Measurements from ENCODE around the gene RPUSD1. TPM values are rescaled to one million over a fixed set of nuclear protein-coding genes. Genes with fewer than 3 reads are reported as not detected.

The RPUSD1 gene
- total and polyA plus RNA-seq, 5 donors from 2014 or later, result 20.8 to 24.9 (median 22.8) TPM

GRCh38 chr16:818132-818531, 30.0 kb upstream of the RPUSD1 start:
- Mint-ChIP-seq H3K9me3 (no peaks in the 10 kb centered on the region), H3K27me3 (peaks cover 26% of the 10 kb centered on the region), H3K4me1 (peaks cover 0 to 16% (median 7%) of the 10 kb centered on the region in 4 donors), H3K4me3 (no peak overlapping the region), H3K27ac (no peak overlapping the region), H3K36me3 (no peaks in the 10 kb centered on the region)
- no peak overlapping the region for H3K4me3 ChIP-seq (ENCODE audit: low read depth, low read length)
- ATAC-seq (ENCODE audit: low read depth in 2 of 2) (no peak), DNase-seq (no peak)
- no peaks in the 10 kb centered on the region for H3K9me3 ChIP-seq (ENCODE audit: control insufficient read depth in 2 of 2, low read length in 2 of 2)
- H3K27ac ChIP-seq (ENCODE audit: insufficient read depth, low read length, poor library complexity, severe bottlenecking), result no peak overlapping the region
- peaks cover 17% of the 10 kb centered on the region for H3K4me1 ChIP-seq (ENCODE audit: control insufficient read depth, insufficient read depth, low read length, poor library complexity, severe bottlenecking)
- peaks cover 9% of the 10 kb centered on the region for H3K27me3 ChIP-seq (ENCODE audit: control insufficient read depth, insufficient read depth, low read length)
- H3K36me3 ChIP-seq (ENCODE audit: control insufficient read depth, insufficient read depth, low read length), result no peaks in the 10 kb centered on the region

GRCh38 chr16:817001-817906, 29.1 kb upstream of the RPUSD1 start:
- no peaks in the 10 kb centered on the region for H3K9me3 ChIP-seq (ENCODE audit: control insufficient read depth in 2 of 2, low read length in 2 of 2)
- H3K4me1 ChIP-seq (ENCODE audit: control insufficient read depth, insufficient read depth, low read length, poor library complexity, severe bottlenecking), result peaks cover 17% of the 10 kb centered on the region
- Mint-ChIP-seq H3K36me3 (no peaks in the 10 kb centered on the region), H3K27me3 (peaks cover 33% of the 10 kb centered on the region), H3K4me1 (peaks cover 0 to 16% (median 8%) of the 10 kb centered on the region in 4 donors), H3K27ac (no peak overlapping the region), H3K4me3 (no peak overlapping the region), H3K9me3 (no peaks in the 10 kb centered on the region)
- H3K36me3 ChIP-seq (ENCODE audit: control insufficient read depth, insufficient read depth, low read length), result no peaks in the 10 kb centered on the region
- no peak overlapping the region for H3K27ac ChIP-seq (ENCODE audit: insufficient read depth, low read length, poor library complexity, severe bottlenecking)
- H3K4me3 ChIP-seq (ENCODE audit: low read depth, low read length), result no peak overlapping the region
- no peak for ATAC-seq (ENCODE audit: low read depth in 2 of 2)
- no peak for DNase-seq
- peaks cover 9% of the 10 kb centered on the region for H3K27me3 ChIP-seq (ENCODE audit: control insufficient read depth, insufficient read depth, low read length)

GRCh38 chr16:815861-816260, 27.7 kb upstream of the RPUSD1 start:
- H3K36me3 ChIP-seq (ENCODE audit: control insufficient read depth, insufficient read depth, low read length), result no peaks in the 10 kb centered on the region
- H3K9me3 ChIP-seq (ENCODE audit: control insufficient read depth in 2 of 2, low read length in 2 of 2), result no peaks in the 10 kb centered on the region
- peaks cover 9% of the 10 kb centered on the region for H3K27me3 ChIP-seq (ENCODE audit: control insufficient read depth, insufficient read depth, low read length)
- no peak overlapping the region for H3K27ac ChIP-seq (ENCODE audit: insufficient read depth, low read length, poor library complexity, severe bottlenecking)
- H3K4me3 ChIP-seq (ENCODE audit: low read depth, low read length), result no peak overlapping the region
- no peak overlapping the region for H3K27ac Mint-ChIP-seq
- ATAC-seq (ENCODE audit: low read depth in 2 of 2), result no peak
- DNase-seq, result no peak
- H3K4me1 Mint-ChIP-seq, result peaks cover 0 to 15% (median 8%) of the 10 kb centered on the region in 4 donors
- H3K36me3 Mint-ChIP-seq, result no peaks in the 10 kb centered on the region
- peaks cover 0 to 3% (median 0%) of the 10 kb centered on the region in 7 donors for H3K9me3 Mint-ChIP-seq
- peaks cover 17% of the 10 kb centered on the region for H3K4me1 ChIP-seq (ENCODE audit: control insufficient read depth, insufficient read depth, low read length, poor library complexity, severe bottlenecking)
- no peak overlapping the region for H3K4me3 Mint-ChIP-seq
- H3K27me3 Mint-ChIP-seq, result peaks cover 46% of the 10 kb centered on the region

- ATAC-seq (ENCODE audit: low read depth in 2 of 2) (no peak), DNase-seq (no peak)
- Histone ChIP-seq H3K27ac (ENCODE audit: insufficient read depth, low read length, poor library complexity, severe bottlenecking) (no peak overlapping the region), H3K27me3 (ENCODE audit: control insufficient read depth, insufficient read depth, low read length) (peaks cover 9% of the 10 kb centered on the region), H3K36me3 (ENCODE audit: control insufficient read depth, insufficient read depth, low read length) (no peaks in the 10 kb centered on the region), H3K9me3 (ENCODE audit: control insufficient read depth in 2 of 2, low read length in 2 of 2) (no peaks in the 10 kb centered on the region), H3K4me3 (ENCODE audit: low read depth, low read length) (no peak overlapping the region), H3K4me1 (ENCODE audit: control insufficient read depth, insufficient read depth, low read length, poor library complexity, severe bottlenecking) (peaks cover 16% of the 10 kb centered on the region)
- Mint-ChIP-seq H3K4me1 (peaks cover 0 to 11% (median 7%) of the 10 kb centered on the region in 4 donors), H3K9me3 (peaks cover 0 to 3% (median 0%) of the 10 kb centered on the region in 7 donors), H3K4me3 (no peak overlapping the region), H3K27ac (no peak overlapping the region), H3K27me3 (peaks cover 53% of the 10 kb centered on the region), H3K36me3 (no peaks in the 10 kb centered on the region)
These were observed 26.8 kb upstream of the RPUSD1 start for GRCh38 chr16:814974-815373.

GRCh38 chr16:813916-814412, 25.8 kb upstream of the RPUSD1 start:
- ATAC-seq (ENCODE audit: low read depth in 2 of 2) (no peak), DNase-seq (no peak)
- H3K4me3 Mint-ChIP-seq, result no peak overlapping the region
- Histone ChIP-seq H3K27ac (ENCODE audit: insufficient read depth, low read length, poor library complexity, severe bottlenecking) (no peak overlapping the region), H3K36me3 (ENCODE audit: control insufficient read depth, insufficient read depth, low read length) (no peaks in the 10 kb centered on the region), H3K27me3 (ENCODE audit: control insufficient read depth, insufficient read depth, low read length) (peaks cover 9% of the 10 kb centered on the region), H3K4me3 (ENCODE audit: low read depth, low read length) (no peak overlapping the region), H3K9me3 (ENCODE audit: control insufficient read depth in 2 of 2, low read length in 2 of 2) (no peaks in the 10 kb centered on the region), H3K4me1 (ENCODE audit: control insufficient read depth, insufficient read depth, low read length, poor library complexity, severe bottlenecking) (peaks cover 8% of the 10 kb centered on the region)
- H3K4me1 Mint-ChIP-seq, result peaks cover 0 to 7% (median under 1%) of the 10 kb centered on the region in 4 donors
- H3K9me3 Mint-ChIP-seq, result peaks cover 0 to 3% (median 0%) of the 10 kb centered on the region in 7 donors
- H3K27ac Mint-ChIP-seq, result no peak overlapping the region
- H3K27me3 Mint-ChIP-seq, result peaks cover 54% of the 10 kb centered on the region
- no peaks in the 10 kb centered on the region for H3K36me3 Mint-ChIP-seq

- Mint-ChIP-seq H3K4me3 (peak overlapping the region in 2 of 4 donors; percentile 28 to 67), H3K27me3 (peaks cover 54% of the 10 kb centered on the region), H3K27ac (peak overlapping the region in 1 of 3 donors; percentile 5), H3K36me3 (no peaks in the 10 kb centered on the region), H3K9me3 (peaks cover 0 to 3% (median 0%) of the 10 kb centered on the region in 7 donors), H3K4me1 (peaks cover 0 to 10% (median under 1%) of the 10 kb centered on the region in 4 donors)
- H3K27ac ChIP-seq (ENCODE audit: insufficient read depth, low read length, poor library complexity, severe bottlenecking), result no peak overlapping the region
- no peaks in the 10 kb centered on the region for H3K36me3 ChIP-seq (ENCODE audit: control insufficient read depth, insufficient read depth, low read length)
- no peaks in the 10 kb centered on the region for H3K9me3 ChIP-seq (ENCODE audit: control insufficient read depth in 2 of 2, low read length in 2 of 2)
- H3K4me1 ChIP-seq (ENCODE audit: control insufficient read depth, insufficient read depth, low read length, poor library complexity, severe bottlenecking), result peaks cover 13% of the 10 kb centered on the region
- no peak overlapping the region for H3K4me3 ChIP-seq (ENCODE audit: low read depth, low read length)
- peak in 1 of 2 donors; percentile 58 for ATAC-seq (ENCODE audit: low read depth in 2 of 2)
- peaks cover 4% of the 10 kb centered on the region for H3K27me3 ChIP-seq (ENCODE audit: control insufficient read depth, insufficient read depth, low read length)
- peak in 2 of 3 donors; percentile 27 to 30 for DNase-seq
These were observed 25.2 kb upstream of the RPUSD1 start for GRCh38 chr16:813204-813915.

- H3K27me3 ChIP-seq (ENCODE audit: control insufficient read depth, insufficient read depth, low read length), result no peaks in the 10 kb centered on the region
- DNase-seq, result peak in 1 of 3 donors; percentile 12
- Mint-ChIP-seq H3K4me3 (peak overlapping the region; percentile 96 to 99 (median 96)), H3K4me1 (peaks cover 0 to 18% (median 4%) of the 10 kb centered on the region in 4 donors), H3K27me3 (peaks cover 32% of the 10 kb centered on the region), H3K9me3 (peaks cover 0 to 3% (median 0%) of the 10 kb centered on the region in 7 donors), H3K27ac (peak overlapping the region; percentile 92 to 99 (median 98)), H3K36me3 (no peaks in the 10 kb centered on the region)
- ATAC-seq (ENCODE audit: low read depth in 2 of 2), result no peak
- H3K36me3 ChIP-seq (ENCODE audit: control insufficient read depth, insufficient read depth, low read length), result no peaks in the 10 kb centered on the region
- peak overlapping the region; percentile 85 for H3K27ac ChIP-seq (ENCODE audit: insufficient read depth, low read length, poor library complexity, severe bottlenecking)
- H3K9me3 ChIP-seq (ENCODE audit: control insufficient read depth in 2 of 2, low read length in 2 of 2), result no peaks in the 10 kb centered on the region
- peak overlapping the region; percentile 79 for H3K4me3 ChIP-seq (ENCODE audit: low read depth, low read length)
- peaks cover 10% of the 10 kb centered on the region for H3K4me1 ChIP-seq (ENCODE audit: control insufficient read depth, insufficient read depth, low read length, poor library complexity, severe bottlenecking)
These were observed 19.9 kb upstream of the RPUSD1 start for GRCh38 chr16:808085-808386.

Measured in CD4-positive, CD25-positive, alpha-beta regulatory T cell (primary cell).